Measurements from ENCODE around the gene SPATA19.

Gene SPATA19, protein sequence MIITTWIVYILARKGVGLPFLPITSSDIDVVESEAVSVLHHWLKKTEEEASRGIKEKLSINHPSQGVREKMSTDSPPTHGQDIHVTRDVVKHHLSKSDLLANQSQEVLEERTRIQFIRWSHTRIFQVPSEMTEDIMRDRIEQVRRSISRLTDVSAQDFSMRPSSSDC

DNA sequence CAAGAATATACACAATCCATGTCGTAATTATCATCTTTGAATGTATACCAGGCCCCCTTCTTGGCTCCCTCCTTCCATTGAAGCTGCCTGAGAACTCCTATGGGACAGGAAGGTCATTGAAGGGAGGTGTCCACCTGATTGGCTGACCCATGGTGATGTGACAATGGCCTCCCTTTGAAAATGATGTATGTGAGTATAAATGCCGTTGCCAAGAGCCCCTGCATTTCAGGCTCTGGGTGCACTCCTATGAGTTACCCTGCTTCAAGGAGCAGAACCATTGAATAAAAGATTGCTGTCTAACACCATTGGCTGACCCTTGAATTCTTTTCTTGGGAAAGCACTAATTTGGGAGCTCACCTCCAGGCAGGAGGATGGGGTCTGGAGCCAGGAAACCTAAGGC is at the start of gene SPATA19:
SPATA19 (minus strand) TSS at position 101 of the 400 bp plus-strand sequence; CDS start at position 34, 67 bp downstream.
- H3K27me3 ChIP-seq (ENCODE audit: insufficient read depth, low read depth, severe bottlenecking) = peaks cover 15% of the 10 kb centered on the region
- H3K9me3 ChIP-seq (ENCODE audit: severe bottlenecking) = no peaks in the 10 kb centered on the region
- H3K36me3 ChIP-seq = no peaks in the 10 kb centered on the region
- TF ChIP-seq, protein P1, sequence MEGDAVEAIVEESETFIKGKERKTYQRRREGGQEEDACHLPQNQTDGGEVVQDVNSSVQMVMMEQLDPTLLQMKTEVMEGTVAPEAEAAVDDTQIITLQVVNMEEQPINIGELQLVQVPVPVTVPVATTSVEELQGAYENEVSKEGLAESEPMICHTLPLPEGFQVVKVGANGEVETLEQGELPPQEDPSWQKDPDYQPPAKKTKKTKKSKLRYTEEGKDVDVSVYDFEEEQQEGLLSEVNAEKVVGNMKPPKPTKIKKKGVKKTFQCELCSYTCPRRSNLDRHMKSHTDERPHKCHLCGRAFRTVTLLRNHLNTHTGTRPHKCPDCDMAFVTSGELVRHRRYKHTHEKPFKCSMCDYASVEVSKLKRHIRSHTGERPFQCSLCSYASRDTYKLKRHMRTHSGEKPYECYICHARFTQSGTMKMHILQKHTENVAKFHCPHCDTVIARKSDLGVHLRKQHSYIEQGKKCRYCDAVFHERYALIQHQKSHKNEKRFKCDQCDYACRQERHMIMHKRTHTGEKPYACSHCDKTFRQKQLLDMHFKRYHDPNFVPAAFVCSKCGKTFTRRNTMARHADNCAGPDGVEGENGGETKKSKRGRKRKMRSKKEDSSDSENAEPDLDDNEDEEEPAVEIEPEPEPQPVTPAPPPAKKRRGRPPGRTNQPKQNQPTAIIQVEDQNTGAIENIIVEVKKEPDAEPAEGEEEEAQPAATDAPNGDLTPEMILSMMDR (IDR thresholded peaks at IDR 0.05; ENCODE audit: low read depth, low read length) = no peak
- no peak for DNase-seq
- H3K4me3 ChIP-seq (ENCODE audit: low read depth, low read length) = no peak within 1 kb of the TSS
- no peak within 1 kb of the TSS for H3K27ac ChIP-seq

DNA sequence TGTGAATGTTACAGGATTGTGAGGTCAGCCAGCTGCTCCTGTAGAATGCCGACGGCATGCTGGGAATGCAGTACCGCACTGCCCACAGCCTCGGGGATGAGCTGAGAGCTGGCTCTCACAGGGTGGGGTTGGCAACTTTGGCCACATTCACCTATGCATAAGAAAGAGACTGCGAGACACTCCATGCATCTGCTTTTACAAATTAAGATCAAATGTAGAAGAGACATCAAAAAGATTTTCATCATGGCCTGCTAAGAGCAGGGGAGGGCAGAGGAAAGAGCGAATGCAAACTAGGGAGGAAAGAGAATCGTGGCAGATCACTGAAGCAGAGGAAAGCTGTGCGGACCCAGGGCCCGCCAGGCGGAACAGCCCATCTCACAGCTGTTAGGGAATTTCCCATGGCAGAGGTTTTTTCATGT is 49.8 kb upstream of the SPATA19 start:
- Histone ChIP-seq H3K27me3 (ENCODE audit: insufficient read depth, low read depth, severe bottlenecking) (no peaks in the 10 kb centered on the region), H3K27ac (no peak overlapping the region), H3K4me3 (ENCODE audit: low read depth, low read length) (no peak overlapping the region), H3K36me3 (peaks cover 9% of the 10 kb centered on the region), H3K9me3 (ENCODE audit: severe bottlenecking) (no peaks in the 10 kb centered on the region)
- TF ChIP-seq, protein P1 (IDR thresholded peaks at IDR 0.05; ENCODE audit: low read depth, low read length) = no peak
- no peak for DNase-seq

DNA sequence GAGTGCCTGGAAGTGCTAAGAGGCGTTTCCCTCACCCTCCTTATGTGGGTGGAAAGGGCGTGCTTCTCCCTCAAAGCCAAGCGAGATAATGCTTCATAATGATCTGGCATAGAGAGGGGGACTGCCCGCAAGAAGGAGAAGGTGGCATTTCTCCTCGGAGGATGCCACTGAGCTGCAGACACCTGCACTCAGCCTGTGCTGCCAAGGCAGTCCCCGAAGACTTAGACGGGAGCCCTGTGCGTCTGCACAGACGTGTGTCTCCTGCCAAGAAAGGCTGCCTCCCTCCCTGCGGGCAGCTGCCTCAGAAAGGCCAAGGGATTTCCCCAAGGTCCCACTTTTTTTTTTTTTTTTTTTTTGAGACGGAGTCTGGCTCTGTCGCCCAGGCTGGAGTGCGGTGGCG is 48.1 kb upstream of the SPATA19 start:
- TF ChIP-seq, protein P1 (IDR thresholded peaks at IDR 0.05; ENCODE audit: low read depth, low read length) = no peak
- no peaks in the 10 kb centered on the region for H3K27me3 ChIP-seq (ENCODE audit: insufficient read depth, low read depth, severe bottlenecking)
- no peaks in the 10 kb centered on the region for H3K9me3 ChIP-seq (ENCODE audit: severe bottlenecking)
- no peak overlapping the region for H3K27ac ChIP-seq
- no peak overlapping the region for H3K4me3 ChIP-seq (ENCODE audit: low read depth, low read length)
- peaks cover 3% of the 10 kb centered on the region; the same call in 1 of the 2 replicates for H3K36me3 ChIP-seq
- no peak for DNase-seq

DNA sequence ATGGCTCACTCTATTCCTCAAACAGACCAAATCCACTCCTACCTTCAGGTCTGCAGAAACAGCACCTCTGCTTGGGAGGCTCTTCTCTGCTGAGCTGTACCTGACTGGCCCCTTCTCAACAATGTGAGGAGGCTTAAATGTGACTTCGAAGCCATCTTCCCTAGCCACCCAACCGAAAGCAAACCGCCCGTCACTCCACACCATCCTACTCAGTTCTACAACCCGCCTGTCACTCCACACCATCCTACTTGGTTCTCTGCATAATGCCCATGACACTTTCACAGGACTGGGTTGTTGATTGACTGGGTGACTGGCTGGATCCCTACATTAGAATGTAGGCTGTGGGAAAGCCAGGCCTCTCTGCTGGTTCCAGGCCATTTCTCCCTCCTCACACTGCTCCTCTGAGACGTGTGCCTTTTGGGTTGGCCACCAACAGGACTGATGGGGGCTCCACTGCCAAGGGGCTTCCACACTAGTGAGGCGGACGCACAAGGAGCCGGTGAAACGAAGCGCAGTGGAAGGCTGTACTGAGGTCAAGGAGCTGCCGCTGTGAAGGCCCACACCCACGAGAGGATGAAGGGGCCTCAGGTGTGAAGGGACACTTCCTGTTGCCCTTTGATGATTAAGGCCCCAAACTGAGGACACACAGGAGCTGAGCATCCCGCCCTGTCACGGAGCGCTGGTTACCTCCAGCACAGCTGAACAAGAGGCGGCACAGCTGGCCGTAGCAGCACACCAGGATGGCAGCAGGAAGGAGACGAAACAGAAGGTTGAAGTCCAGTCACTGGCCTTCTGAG is 47.5 kb upstream of the SPATA19 start:
- DNase-seq = no peak
- Histone ChIP-seq H3K4me3 (ENCODE audit: low read depth, low read length) (no peak overlapping the region), H3K36me3 (peaks cover 3% of the 10 kb centered on the region; the same call in 1 of the 2 replicates), H3K9me3 (ENCODE audit: severe bottlenecking) (no peaks in the 10 kb centered on the region), H3K27me3 (ENCODE audit: insufficient read depth, low read depth, severe bottlenecking) (no peaks in the 10 kb centered on the region), H3K27ac (no peak overlapping the region)
- TF ChIP-seq, protein P1 (IDR thresholded peaks at IDR 0.05; ENCODE audit: low read depth, low read length) = no peak

DNA sequence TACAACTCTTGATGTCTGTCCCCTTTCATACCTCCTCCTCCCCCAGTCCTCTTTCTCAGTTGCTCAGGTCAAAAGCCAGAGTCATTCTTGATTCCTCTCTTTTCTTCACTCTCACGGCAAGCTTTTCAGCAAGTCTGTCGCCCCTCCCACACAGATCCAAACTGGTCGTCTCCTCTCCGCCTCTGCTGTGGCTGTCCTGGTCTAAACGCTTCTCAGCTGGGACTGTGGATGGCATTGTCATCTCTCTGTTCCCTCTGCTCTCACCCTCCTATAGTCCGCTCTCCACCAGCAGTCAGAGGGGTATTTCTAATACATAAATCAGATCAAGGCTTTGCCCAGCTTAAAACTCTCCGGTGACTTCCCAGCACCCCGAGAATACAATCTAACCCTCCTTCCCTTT is 46.8 kb upstream of the SPATA19 start:
- TF ChIP-seq, protein P1 (IDR thresholded peaks at IDR 0.05; ENCODE audit: low read depth, low read length) = no peak
- H3K4me3 ChIP-seq (ENCODE audit: low read depth, low read length) = no peak overlapping the region
- DNase-seq = no peak
- H3K36me3 ChIP-seq = no peaks in the 10 kb centered on the region; the same call in 1 of the 2 replicates
- no peaks in the 10 kb centered on the region for H3K9me3 ChIP-seq (ENCODE audit: severe bottlenecking)
- no peak overlapping the region for H3K27ac ChIP-seq
- H3K27me3 ChIP-seq (ENCODE audit: insufficient read depth, low read depth, severe bottlenecking) = no peaks in the 10 kb centered on the region

Measured in WERI-Rb-1 (cell line).